HepG2 (cell line): ENCODE data around the gene ZNF524. TPM values are rescaled to one million over a fixed set of nuclear protein-coding genes. Genes with fewer than 3 reads are reported as not detected.

Source experiments
- ATM ChIP-seq: fragments of 450-650 bp; IDR thresholded peaks from 2 replicates; pipeline ENCODE4 v1.7.1; 2017; ENCODE audit warnings: mild to moderate bottlenecking, borderline replicate concordance
- BCL6 ChIP-seq: IDR thresholded peaks from 2 replicates; pipeline ENCODE4 v1.6.1; 2016; ENCODE audit warnings: missing genetic modification reagents, missing compliant biosample characterization
- DZIP1 ChIP-seq: sonication (generic); formaldehyde crosslinking; IDR thresholded peaks from 2 replicates; pipeline ENCODE4 v1.5.0; 2020; ENCODE audit warnings: mild to moderate bottlenecking, missing genetic modification reagents
- KAT2B ChIP-seq: fragments of 150-350 bp; IDR thresholded peaks from 2 replicates; pipeline ENCODE4 v1.6.1; 2014; ENCODE audit warnings: low read depth, low read length, borderline replicate concordance
- NBN ChIP-seq: fragments of 450-650 bp; conservative IDR thresholded peaks from 2 replicates; pipeline ENCODE4 v1.6.1; 2017
- NFKBIZ ChIP-seq: IDR thresholded peaks from 2 replicates; pipeline ENCODE4 v1.6.1; 2018; ENCODE audit warnings: missing genetic modification reagents, missing compliant biosample characterization
- RNF2 ChIP-seq: fragments of 450-650 bp; conservative IDR thresholded peaks from 2 replicates; pipeline ENCODE4 v1.6.1; 2016; ENCODE audit warnings: low read depth
- SIN3A ChIP-seq: IDR thresholded peaks from 2 replicates; pipeline ENCODE4 v1.6.1; 2011; ENCODE audit warnings: low read depth, mild to moderate bottlenecking, control low read depth, low read length, borderline replicate concordance
- SP4 ChIP-seq: sonication (generic); formaldehyde crosslinking; IDR thresholded peaks from 2 replicates; pipeline ENCODE4 v1.8.1; 2023; ENCODE audit warnings: mild to moderate bottlenecking, missing genetic modification reagents
- TIGD3 ChIP-seq: sonication (generic); formaldehyde crosslinking; IDR thresholded peaks from 2 replicates; pipeline ENCODE4 v1.5.1; 2020; ENCODE audit warnings: mild to moderate bottlenecking, missing genetic modification reagents, borderline replicate concordance
- ZBTB33 ChIP-seq: sonication (generic); formaldehyde crosslinking; IDR thresholded peaks from 2 replicates; pipeline ENCODE4 v1.4.0; 2020; ENCODE audit warnings: missing genetic modification reagents
- ZNF230 ChIP-seq: sonication (generic); formaldehyde crosslinking; IDR thresholded peaks from 2 replicates; pipeline ENCODE4 v1.4.0; 2020; ENCODE audit warnings: mild to moderate bottlenecking, missing genetic modification reagents
- ZNF282 ChIP-seq: fragments of 450-650 bp; IDR thresholded peaks from 2 replicates; pipeline ENCODE4 v1.6.1; 2018; ENCODE audit not compliant: partially characterized antibody
- ZNF460 ChIP-seq: sonication (generic); formaldehyde crosslinking; IDR thresholded peaks from 2 replicates; pipeline ENCODE4 v1.5.1; 2020; ENCODE audit warnings: missing genetic modification reagents, mild to moderate bottlenecking, borderline replicate concordance
- ZNF614 ChIP-seq: IDR thresholded peaks from 2 replicates; pipeline ENCODE4 v1.6.1; 2018; ENCODE audit warnings: missing biosample characterization, missing genetic modification reagents, inconsistent platforms, borderline replicate concordance
- ZSCAN25 ChIP-seq: sonication (generic); formaldehyde crosslinking; IDR thresholded peaks from 2 replicates; pipeline ENCODE4 v1.8.0; 2022; ENCODE audit warnings: mild to moderate bottlenecking, missing genetic modification reagents
- polyA plus RNA-seq, 8 experiments: library from polyadenylated mRNA; depleted of rRNA in 3 of 8; stranded (reverse) in 7 of 8; unstranded in 1 of 8; fragments of >200 nt; fragmentation: Illumina TruSeq in 4 of 8; extraction: Trizol in 4 of 8; gene quantifications; 2 replicates each; pipeline versions ENCODE4 v1.2.1 to v1.2.3, GENCODE V29; 2011 to 2016; ENCODE audit warnings: low read depth in 4 of 8, missing spikeins in 1 of 8, mixed read lengths in 1 of 8; ENCODE audit not compliant: insufficient read depth in 1 of 8
- total RNA-seq, 5 experiments: library from RNA; depleted of rRNA; stranded (reverse); fragments of >200 nt; fragmentation: Illumina TruSeq; extraction: Trizol; gene quantifications; 2 replicates each; pipeline ENCODE4 v1.2.3, GENCODE V29; 2016; ENCODE audit warnings: low read depth in 1 of 5
- TF ChIP-seq, protein P1 (sequence below): sonication (generic); formaldehyde crosslinking; IDR thresholded peaks from 2 replicates; pipeline ENCODE4 v1.8.0; 2022; ENCODE audit warnings: mild to moderate bottlenecking, missing genetic modification reagents, borderline replicate concordance

Gene ZNF524
- total and polyA plus RNA-seq, 2 of the 13 experiments (the other 11 are each of a cell fraction or from before 2014, with no cell fraction given) = 3.2 to 4.6 TPM

DNA sequence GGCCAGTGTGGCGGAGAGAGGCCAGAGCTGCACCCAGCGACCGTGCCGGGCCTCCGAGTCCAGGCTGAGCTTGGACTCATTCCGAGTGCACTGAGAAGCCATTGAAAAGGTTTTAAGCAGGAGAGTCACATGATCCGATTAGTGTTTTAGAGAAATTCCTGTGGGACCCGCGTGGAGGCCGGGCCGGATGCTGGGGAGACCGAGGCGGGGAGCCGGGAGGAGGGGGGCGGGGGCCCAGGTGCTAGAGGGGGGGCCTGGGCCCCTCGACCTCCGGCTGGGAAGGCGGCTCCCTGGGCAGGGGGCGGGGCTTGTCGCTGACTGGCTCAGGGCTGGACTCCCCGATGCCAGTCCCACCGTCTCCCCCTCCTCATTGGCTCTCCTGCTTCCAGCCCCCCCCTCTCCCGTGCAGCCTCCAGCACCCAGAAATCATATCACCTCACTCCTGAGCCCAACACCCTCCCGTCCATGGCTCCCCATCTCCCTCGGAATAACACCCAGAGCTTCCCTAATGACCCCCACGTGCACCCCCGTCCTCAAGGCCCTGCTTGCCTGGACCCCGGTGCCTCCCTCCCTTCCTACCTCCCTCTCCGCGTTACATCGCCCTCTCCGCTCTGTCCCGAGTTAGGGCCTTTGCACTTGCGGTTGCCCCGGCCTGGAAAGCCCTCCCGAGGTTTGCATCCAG, 14.3 kb upstream of the ZNF524 start (continued):
- TF ChIP-seq ZNF614 (CRISPR knock-in tag) (no peak), SIN3A (peak; percentile 61; the same call in 1 of the 2 replicates), BCL6 (0 out of 2 replicates have a peak, but pooled peaks have one; percentile 16), ZNF282 (no peak), ZBTB33 (CRISPR knock-in tag) (no peak), DZIP1 (CRISPR knock-in tag) (no peak), RNF2 (no peak), NFKBIZ (no peak), NBN (no peak), KAT2B (no peak), ZNF460 (CRISPR knock-in tag) (no peak), ZSCAN25 (CRISPR knock-in tag) (no peak), TIGD3 (CRISPR knock-in tag) (no peak), ATM (no peak), SP4 (CRISPR knock-in tag) (peak; percentile 72; the same call in 1 of the 2 replicates), ZNF230 (CRISPR knock-in tag) (no peak)
- TF ChIP-seq, protein P1, sequence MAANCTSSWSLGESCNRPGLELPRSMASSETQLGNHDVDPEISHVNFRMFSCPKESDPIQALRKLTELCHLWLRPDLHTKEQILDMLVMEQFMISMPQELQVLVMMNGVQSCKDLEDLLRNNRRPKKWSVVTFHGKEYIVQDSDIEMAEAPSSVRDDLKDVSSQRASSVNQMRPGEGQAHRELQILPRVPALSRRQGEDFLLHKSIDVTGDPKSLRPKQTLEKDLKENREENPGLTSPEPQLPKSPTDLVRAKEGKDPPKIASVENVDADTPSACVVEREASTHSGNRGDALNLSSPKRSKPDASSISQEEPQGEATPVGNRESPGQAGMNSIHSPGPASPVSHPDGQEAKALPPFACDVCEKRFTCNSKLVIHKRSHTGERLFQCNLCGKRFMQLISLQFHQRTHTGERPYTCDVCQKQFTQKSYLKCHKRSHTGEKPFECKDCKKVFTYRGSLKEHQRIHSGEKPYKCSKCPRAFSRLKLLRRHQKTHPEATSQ (CRISPR knock-in tag) = no peak
